ENCODE data around the gene OSTF1. TPM values are rescaled to one million over a fixed set of nuclear protein-coding genes. Genes with fewer than 3 reads are reported as not detected.

The OSTF1 gene
- total RNA-seq, 4 donors from 2014 or later: 3.3 to 54.4 (median 32.2) TPM

DNA sequence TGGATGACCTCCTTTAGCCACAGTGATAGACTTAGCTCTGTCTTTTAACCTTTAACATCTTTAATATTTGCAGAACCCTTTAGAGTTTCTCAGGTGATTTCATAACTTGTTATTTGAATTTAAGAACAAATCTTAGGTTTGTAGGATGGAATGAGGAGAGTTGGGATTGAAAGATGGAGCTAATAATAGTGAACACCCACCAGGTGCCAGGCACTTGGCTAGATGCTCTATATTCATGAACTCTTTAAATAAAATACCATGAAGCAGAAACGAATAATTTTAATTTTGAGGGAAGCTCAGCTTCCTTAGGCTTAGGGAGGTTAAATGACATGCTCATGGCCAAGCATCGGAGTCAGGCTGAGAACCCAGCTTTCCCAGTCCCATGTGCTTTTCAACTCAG lies 40.8 kb upstream of the OSTF1 start:
- H3K27me3 ChIP-seq: no peaks in the 10 kb centered on the region
- DNase-seq: no peak
- no peaks in the 10 kb centered on the region for H3K4me1 ChIP-seq
- TF ChIP-seq POLR2A (IDR thresholded peaks at IDR 0.05): no peak
- TF ChIP-seq, protein P1, sequence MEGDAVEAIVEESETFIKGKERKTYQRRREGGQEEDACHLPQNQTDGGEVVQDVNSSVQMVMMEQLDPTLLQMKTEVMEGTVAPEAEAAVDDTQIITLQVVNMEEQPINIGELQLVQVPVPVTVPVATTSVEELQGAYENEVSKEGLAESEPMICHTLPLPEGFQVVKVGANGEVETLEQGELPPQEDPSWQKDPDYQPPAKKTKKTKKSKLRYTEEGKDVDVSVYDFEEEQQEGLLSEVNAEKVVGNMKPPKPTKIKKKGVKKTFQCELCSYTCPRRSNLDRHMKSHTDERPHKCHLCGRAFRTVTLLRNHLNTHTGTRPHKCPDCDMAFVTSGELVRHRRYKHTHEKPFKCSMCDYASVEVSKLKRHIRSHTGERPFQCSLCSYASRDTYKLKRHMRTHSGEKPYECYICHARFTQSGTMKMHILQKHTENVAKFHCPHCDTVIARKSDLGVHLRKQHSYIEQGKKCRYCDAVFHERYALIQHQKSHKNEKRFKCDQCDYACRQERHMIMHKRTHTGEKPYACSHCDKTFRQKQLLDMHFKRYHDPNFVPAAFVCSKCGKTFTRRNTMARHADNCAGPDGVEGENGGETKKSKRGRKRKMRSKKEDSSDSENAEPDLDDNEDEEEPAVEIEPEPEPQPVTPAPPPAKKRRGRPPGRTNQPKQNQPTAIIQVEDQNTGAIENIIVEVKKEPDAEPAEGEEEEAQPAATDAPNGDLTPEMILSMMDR (IDR thresholded peaks at IDR 0.05): no peak
- no peaks in the 10 kb centered on the region for H3K9me3 ChIP-seq
- H3K36me3 ChIP-seq: no peaks in the 10 kb centered on the region
- intact Hi-C loops (cut with DNase I; ENCODE audit: low total_unique reads): no loop called here
- H3K27ac ChIP-seq: no peak overlapping the region
- no peak overlapping the region for H3K4me3 ChIP-seq

DNA sequence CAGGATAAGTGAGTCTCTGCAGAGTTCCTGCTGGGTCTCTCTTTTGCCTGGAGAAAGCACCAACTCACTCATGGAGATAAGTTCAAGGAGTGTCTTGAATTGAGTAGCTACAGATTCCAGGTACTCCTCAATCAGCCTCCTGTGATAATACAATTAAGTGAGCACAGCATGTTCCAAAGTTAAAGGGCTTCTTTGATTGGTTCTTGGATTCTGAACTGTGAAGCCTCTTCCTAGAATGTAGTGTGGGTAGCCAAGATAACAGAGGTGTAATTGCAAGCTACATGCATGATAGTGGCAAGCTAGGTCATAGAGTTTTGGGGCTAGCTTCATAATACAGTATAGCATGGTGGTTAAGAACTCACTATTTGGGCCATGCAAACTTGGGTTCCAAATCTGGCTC lies 37.0 kb upstream of the OSTF1 start:
- DNase-seq: no peak
- intact Hi-C loops (cut with DNase I; ENCODE audit: low total_unique reads): no loop called here
- TF ChIP-seq, protein P1 (IDR thresholded peaks at IDR 0.05): no peak
- TF ChIP-seq POLR2A (IDR thresholded peaks at IDR 0.05): no peak
- Histone ChIP-seq H3K27ac (no peak overlapping the region), H3K4me3 (no peak overlapping the region), H3K27me3 (no peaks in the 10 kb centered on the region), H3K36me3 (no peaks in the 10 kb centered on the region), H3K4me1 (no peaks in the 10 kb centered on the region), H3K9me3 (no peaks in the 10 kb centered on the region)

DNA sequence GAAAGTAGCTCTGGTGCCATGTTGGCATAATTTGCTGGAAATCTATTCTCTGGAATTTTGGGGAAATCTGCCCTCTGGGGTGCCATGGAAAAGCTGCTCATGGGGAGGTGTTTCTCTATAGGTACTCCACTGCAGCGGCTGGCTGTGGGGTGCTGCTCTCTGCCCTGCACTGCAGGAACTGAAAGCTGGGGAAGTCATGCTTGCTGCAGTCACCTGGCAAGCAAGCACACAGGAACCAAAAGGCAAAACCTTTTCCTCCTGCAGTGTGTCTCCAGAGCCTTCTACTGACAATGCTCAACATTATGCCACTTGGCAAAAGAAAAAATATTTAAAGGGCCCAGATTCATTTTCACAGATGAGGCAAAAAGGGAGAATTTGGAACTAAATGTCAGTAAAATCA lies 34.4 kb upstream of the OSTF1 start:
- Histone ChIP-seq H3K27ac (no peak overlapping the region), H3K36me3 (no peaks in the 10 kb centered on the region), H3K9me3 (no peaks in the 10 kb centered on the region), H3K4me1 (no peaks in the 10 kb centered on the region), H3K4me3 (no peak overlapping the region), H3K27me3 (no peaks in the 10 kb centered on the region)
- no peak for TF ChIP-seq POLR2A (IDR thresholded peaks at IDR 0.05)
- intact Hi-C loops (cut with DNase I; ENCODE audit: low total_unique reads): no loop called here
- no peak for DNase-seq

DNA sequence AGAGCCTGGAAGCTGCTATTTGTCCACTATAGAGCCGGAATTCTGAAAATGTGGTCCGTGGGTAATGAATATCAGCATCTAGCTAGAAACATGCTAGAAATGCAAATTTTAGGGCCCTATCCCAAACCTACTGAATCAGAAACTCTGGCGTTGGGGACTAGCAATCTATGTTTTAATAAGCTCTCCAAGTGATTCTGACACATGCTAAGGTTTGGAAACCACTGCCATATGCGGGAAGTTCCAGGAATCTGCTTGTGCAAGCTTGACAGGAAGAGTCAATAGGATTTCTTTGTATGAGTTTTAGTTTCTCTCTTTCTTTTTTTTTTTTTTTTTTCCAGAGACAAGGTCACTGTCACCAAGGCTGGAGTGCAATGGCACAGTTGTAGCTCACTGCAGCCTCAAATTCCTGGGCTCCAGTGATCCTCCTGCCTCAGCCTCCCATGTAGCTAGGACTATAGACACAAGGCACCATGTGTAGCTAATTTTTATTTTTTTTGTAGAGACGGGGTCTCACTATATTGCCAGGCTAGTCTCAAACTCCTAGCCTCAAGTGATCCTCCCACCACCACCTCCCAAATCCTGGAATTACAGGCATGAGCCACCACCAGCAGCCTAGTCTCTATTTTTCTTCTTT lies 33.8 kb upstream of the OSTF1 start:
- H3K9me3 ChIP-seq: no peaks in the 10 kb centered on the region
- intact Hi-C loops (cut with DNase I; ENCODE audit: low total_unique reads): no loop called here
- H3K27ac ChIP-seq: no peak overlapping the region
- TF ChIP-seq POLR2A (IDR thresholded peaks at IDR 0.05): no peak
- TF ChIP-seq, protein P1 (IDR thresholded peaks at IDR 0.05): no peak
- no peaks in the 10 kb centered on the region for H3K36me3 ChIP-seq
- DNase-seq: no peak
- no peaks in the 10 kb centered on the region for H3K4me1 ChIP-seq
- H3K27me3 ChIP-seq: no peaks in the 10 kb centered on the region
- no peak overlapping the region for H3K4me3 ChIP-seq

DNA sequence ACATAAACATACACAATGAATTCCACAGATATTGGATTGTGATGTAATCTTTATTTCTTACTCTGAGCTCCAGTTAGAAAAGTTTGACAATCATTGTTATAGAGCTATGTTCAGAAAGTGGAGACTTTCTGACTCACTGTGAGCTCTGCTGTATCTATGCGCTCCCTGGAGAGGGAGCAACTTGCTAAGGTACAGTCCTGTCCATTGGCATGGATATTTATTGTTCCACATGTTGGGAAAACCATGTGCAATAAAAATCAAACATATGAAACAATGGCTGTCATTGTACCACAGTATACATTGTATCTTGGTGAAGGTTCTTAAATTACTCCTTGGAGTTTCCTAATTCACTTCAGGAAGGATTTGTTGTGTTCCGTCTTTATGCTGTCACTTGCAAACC lies 27.1 kb upstream of the OSTF1 start:
- no peak overlapping the region for H3K27ac ChIP-seq
- H3K36me3 ChIP-seq: no peaks in the 10 kb centered on the region
- H3K27me3 ChIP-seq: no peaks in the 10 kb centered on the region
- TF ChIP-seq POLR2A (IDR thresholded peaks at IDR 0.05): no peak
- TF ChIP-seq, protein P1 (IDR thresholded peaks at IDR 0.05): no peak
- no peaks in the 10 kb centered on the region for H3K9me3 ChIP-seq
- no peak for DNase-seq
- no peaks in the 10 kb centered on the region for H3K4me1 ChIP-seq
- H3K4me3 ChIP-seq: no peak overlapping the region
- intact Hi-C loops (cut with DNase I; ENCODE audit: low total_unique reads): loop anchor here (10.0 kb wide), 1 partner anchor 96 kb away; no protein-coding TSS in a partner anchor

Measured in uterus (tissue), 4 donors.